Measurements from ENCODE around the gene CKB. TPM values are rescaled to one million over a fixed set of nuclear protein-coding genes. Genes with fewer than 3 reads are reported as not detected.

CKB gene
- total and polyA plus RNA-seq, 4 donors: 9.0 to 32.9 (median 20.4) TPM

- Histone ChIP-seq H3K36me3 (ENCODE audit: control insufficient read depth in 4 of 4, insufficient read depth in 3 of 4, low read depth in 1 of 4, low read length in 3 of 4) (peaks cover 0 to 7% (median 3%) of the 10 kb centered on the region in 4 donors), H3K9ac (ENCODE audit: low read depth in 1 of 2, low read length in 2 of 2) (peak within 1 kb of the TSS; percentile 62 to 81), H3K9me3 (ENCODE audit: control insufficient read depth in 4 of 4, low read length in 3 of 4) (no peaks in the 10 kb centered on the region), H3K4me1 (ENCODE audit: control insufficient read depth in 4 of 4, insufficient read depth in 4 of 4, low read length in 3 of 4) (peaks cover 15 to 64% (median 38%) of the 10 kb centered on the region in 4 donors), H3K27ac (ENCODE audit: low read depth in 1 of 2, low read length in 2 of 2) (peak within 1 kb of the TSS; percentile 75 to 84), H3K4me3 (ENCODE audit: low read depth in 1 of 3, low read length in 3 of 3) (peak within 1 kb of the TSS; percentile 77 to 97 (median 89)), H3K27me3 (ENCODE audit: control insufficient read depth in 4 of 4, insufficient read depth in 4 of 4, low read length in 3 of 4) (no peaks in the 10 kb centered on the region)
- WGBS: 2% methylated on average over 69 of the region's 70 CpGs
- DNase-seq (ENCODE audit: low spot score): peak; percentile 97
- TF ChIP-seq HNF4A (conservative IDR thresholded peaks at IDR 0.05): peak; percentile 22 to 36
- TF ChIP-seq ATF3 (IDR thresholded peaks at IDR 0.05): no peak
- peak in 1 of 2 donors; percentile 21 for TF ChIP-seq RXRA (IDR thresholded peaks at IDR 0.05)
- peak in 1 of 2 donors; percentile 68 for TF ChIP-seq GABPA (IDR thresholded peaks at IDR 0.05 in 1 of 2, conservative IDR thresholded peaks at IDR 0.05 in 1 of 2)
- peak; percentile 89 for TF ChIP-seq FOXA2 (IDR thresholded peaks at IDR 0.05)
- no peak for TF ChIP-seq JUND (IDR thresholded peaks at IDR 0.05)
- TF ChIP-seq NR2F2 (IDR thresholded peaks at IDR 0.05): peak; percentile 38
- no peak for TF ChIP-seq MAX (IDR thresholded peaks at IDR 0.05)
- peak; percentile 97 for TF ChIP-seq FOXA1 (IDR thresholded peaks at IDR 0.05)
- peak; percentile 73 for TF ChIP-seq REST (IDR thresholded peaks at IDR 0.05)
- no peak for TF ChIP-seq ZBTB33 (IDR thresholded peaks at IDR 0.05)
- TF ChIP-seq YY1 (IDR thresholded peaks at IDR 0.05): peak; percentile 89
- TF ChIP-seq SP1 (IDR thresholded peaks at IDR 0.05): peak; percentile 45
Observed at GRCh38 chr14:103528587-103529382, 6.2 kb upstream of the CKB start, which contains the start of gene TRMT61A. TRMT61A (plus strand) TSS chr14:103529196; CDS start chr14:103529979, 783 bp downstream.

DNA sequence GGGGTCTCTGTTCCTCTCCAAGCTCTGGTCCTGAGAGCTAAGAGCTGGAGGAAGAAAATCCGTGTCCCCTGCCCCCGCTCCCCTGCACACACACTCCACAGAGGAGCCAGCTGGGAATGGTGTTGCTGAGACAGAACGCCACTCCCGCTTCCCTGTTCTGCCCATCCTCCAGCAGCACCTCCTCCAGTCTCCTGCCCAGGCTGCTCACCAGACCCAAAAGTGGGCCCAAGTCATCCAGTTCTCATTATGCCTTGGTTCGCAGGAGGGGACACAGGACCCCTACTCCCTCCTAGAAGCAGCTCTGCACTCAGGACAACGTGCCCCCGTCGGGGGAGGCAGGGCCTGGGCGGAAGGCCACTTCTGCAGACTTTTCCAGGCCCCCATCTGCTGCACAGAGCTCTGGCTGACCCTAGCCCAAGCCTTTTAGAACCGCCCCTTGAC, 5.5 kb upstream of the CKB start:
- H3K27me3 ChIP-seq (ENCODE audit: control insufficient read depth in 4 of 4, insufficient read depth in 4 of 4, low read length in 3 of 4): no peaks in the 10 kb centered on the region
- H3K4me3 ChIP-seq (ENCODE audit: low read depth in 1 of 3, low read length in 3 of 3): peak overlapping the region; percentile 11 to 89 (median 64)
- H3K9me3 ChIP-seq (ENCODE audit: control insufficient read depth in 4 of 4, low read length in 3 of 4): no peaks in the 10 kb centered on the region
- peak overlapping the region; percentile 75 to 84 for H3K27ac ChIP-seq (ENCODE audit: low read depth in 1 of 2, low read length in 2 of 2)
- 58% methylated on average over 10 of the region's 10 CpGs for WGBS
- DNase-seq (ENCODE audit: low spot score): no peak
- H3K36me3 ChIP-seq (ENCODE audit: control insufficient read depth in 4 of 4, insufficient read depth in 3 of 4, low read depth in 1 of 4, low read length in 3 of 4): peaks cover 0 to 6% (median 2%) of the 10 kb centered on the region in 4 donors
- H3K9ac ChIP-seq (ENCODE audit: low read depth in 1 of 2, low read length in 2 of 2): peak overlapping the region; percentile 49 to 62
- peaks cover 15 to 68% (median 38%) of the 10 kb centered on the region in 4 donors for H3K4me1 ChIP-seq (ENCODE audit: control insufficient read depth in 4 of 4, insufficient read depth in 4 of 4, low read length in 3 of 4)
- TF ChIP-seq ATF3 (IDR thresholded peaks at IDR 0.05): no peak
- no peak for TF ChIP-seq JUND (IDR thresholded peaks at IDR 0.05)
- no peak for TF ChIP-seq SP1 (IDR thresholded peaks at IDR 0.05)
- TF ChIP-seq MAX (IDR thresholded peaks at IDR 0.05): no peak
- no peak for TF ChIP-seq HNF4A (conservative IDR thresholded peaks at IDR 0.05)
- TF ChIP-seq, protein P1, sequence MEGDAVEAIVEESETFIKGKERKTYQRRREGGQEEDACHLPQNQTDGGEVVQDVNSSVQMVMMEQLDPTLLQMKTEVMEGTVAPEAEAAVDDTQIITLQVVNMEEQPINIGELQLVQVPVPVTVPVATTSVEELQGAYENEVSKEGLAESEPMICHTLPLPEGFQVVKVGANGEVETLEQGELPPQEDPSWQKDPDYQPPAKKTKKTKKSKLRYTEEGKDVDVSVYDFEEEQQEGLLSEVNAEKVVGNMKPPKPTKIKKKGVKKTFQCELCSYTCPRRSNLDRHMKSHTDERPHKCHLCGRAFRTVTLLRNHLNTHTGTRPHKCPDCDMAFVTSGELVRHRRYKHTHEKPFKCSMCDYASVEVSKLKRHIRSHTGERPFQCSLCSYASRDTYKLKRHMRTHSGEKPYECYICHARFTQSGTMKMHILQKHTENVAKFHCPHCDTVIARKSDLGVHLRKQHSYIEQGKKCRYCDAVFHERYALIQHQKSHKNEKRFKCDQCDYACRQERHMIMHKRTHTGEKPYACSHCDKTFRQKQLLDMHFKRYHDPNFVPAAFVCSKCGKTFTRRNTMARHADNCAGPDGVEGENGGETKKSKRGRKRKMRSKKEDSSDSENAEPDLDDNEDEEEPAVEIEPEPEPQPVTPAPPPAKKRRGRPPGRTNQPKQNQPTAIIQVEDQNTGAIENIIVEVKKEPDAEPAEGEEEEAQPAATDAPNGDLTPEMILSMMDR (IDR thresholded peaks at IDR 0.05; ENCODE audit: low read depth, low read length, missing input control): no peak
- TF ChIP-seq EGR1 (IDR thresholded peaks at IDR 0.05; ENCODE audit: low read depth in 2 of 2): no peak
- no peak for TF ChIP-seq YY1 (IDR thresholded peaks at IDR 0.05)
- TF ChIP-seq TAF1 (conservative IDR thresholded peaks at IDR 0.05): no peak
- no peak for TF ChIP-seq RXRA (IDR thresholded peaks at IDR 0.05)
- no peak for TF ChIP-seq ZBTB33 (IDR thresholded peaks at IDR 0.05)
- no peak for TF ChIP-seq FOXA2 (IDR thresholded peaks at IDR 0.05)

Data from liver (tissue), 9 donors.